ENCODE data around the gene SKAP2.

The SKAP2 gene

GRCh38 chr7:26864309-26865093 is at the start of gene SKAP2:
SKAP2 (minus strand) TSS chr7:26864590; CDS start chr7:26864429, 161 bp downstream.
- H3K27me3 ChIP-seq = no peaks in the 10 kb centered on the region
- H3K4me1 ChIP-seq (ENCODE audit: control insufficient read depth in 1 of 2, insufficient read depth in 1 of 2, low read depth in 1 of 2, low read length in 1 of 2) = peaks cover 41 to 47% of the 10 kb centered on the region in 2 experiments
- peak within 1 kb of the TSS; percentile 100 for H3K27ac ChIP-seq
- TF ChIP-seq CTCF (IDR thresholded peaks at IDR 0.05) = peak; percentile 33
- no peaks in the 10 kb centered on the region for H3K36me3 ChIP-seq
- peak within 1 kb of the TSS; percentile 89 to 91 for H3K4me3 ChIP-seq (ENCODE audit: low read depth in 1 of 2, low read length in 1 of 2)
- H3K9me3 ChIP-seq = no peaks in the 10 kb centered on the region

GRCh38 chr7:26912933-26913536 is 48.6 kb upstream of the SKAP2 start:
- no peak for TF ChIP-seq CTCF (IDR thresholded peaks at IDR 0.05)
- no peaks in the 10 kb centered on the region for H3K9me3 ChIP-seq
- H3K4me3 ChIP-seq (ENCODE audit: low read depth in 1 of 2, low read length in 1 of 2) = peak overlapping the region in 1 of 2 experiments; percentile 45
- H3K36me3 ChIP-seq = no peaks in the 10 kb centered on the region
- H3K27me3 ChIP-seq = no peaks in the 10 kb centered on the region
- peaks cover 52 to 54% of the 10 kb centered on the region in 2 experiments for H3K4me1 ChIP-seq (ENCODE audit: control insufficient read depth in 1 of 2, insufficient read depth in 1 of 2, low read depth in 1 of 2, low read length in 1 of 2)
- H3K27ac ChIP-seq = peak overlapping the region; percentile 99

GRCh38 chr7:26912338-26912737 is 47.9 kb upstream of the SKAP2 start:
- H3K36me3 ChIP-seq = no peaks in the 10 kb centered on the region
- peak overlapping the region; percentile 39 to 49 for H3K4me3 ChIP-seq (ENCODE audit: low read depth in 1 of 2, low read length in 1 of 2)
- TF ChIP-seq CTCF (IDR thresholded peaks at IDR 0.05) = peak; percentile 17
- H3K4me1 ChIP-seq (ENCODE audit: control insufficient read depth in 1 of 2, insufficient read depth in 1 of 2, low read depth in 1 of 2, low read length in 1 of 2) = peaks cover 52 to 54% of the 10 kb centered on the region in 2 experiments
- no peaks in the 10 kb centered on the region for H3K27me3 ChIP-seq
- H3K9me3 ChIP-seq = no peaks in the 10 kb centered on the region
- peak overlapping the region; percentile 99 for H3K27ac ChIP-seq

- TF ChIP-seq CTCF (IDR thresholded peaks at IDR 0.05) = peak; percentile 30
- Histone ChIP-seq H3K27me3 (no peaks in the 10 kb centered on the region), H3K9me3 (no peaks in the 10 kb centered on the region), H3K4me1 (ENCODE audit: control insufficient read depth in 1 of 2, insufficient read depth in 1 of 2, low read depth in 1 of 2, low read length in 1 of 2) (peaks cover 52 to 59% of the 10 kb centered on the region in 2 experiments), H3K4me3 (ENCODE audit: low read depth in 1 of 2, low read length in 1 of 2) (peak overlapping the region in 1 of 2 experiments; percentile 22), H3K27ac (peak overlapping the region; percentile 99), H3K36me3 (no peaks in the 10 kb centered on the region)
These were observed 45.8 kb upstream of the SKAP2 start for GRCh38 chr7:26910221-26910620.

- H3K4me1 ChIP-seq (ENCODE audit: control insufficient read depth in 1 of 2, insufficient read depth in 1 of 2, low read depth in 1 of 2, low read length in 1 of 2) = no peaks in the 10 kb centered on the region
- no peaks in the 10 kb centered on the region for H3K36me3 ChIP-seq
- TF ChIP-seq CTCF (IDR thresholded peaks at IDR 0.05) = no peak
- no peaks in the 10 kb centered on the region for H3K9me3 ChIP-seq
- H3K27me3 ChIP-seq = no peaks in the 10 kb centered on the region
- H3K4me3 ChIP-seq (ENCODE audit: low read depth in 1 of 2, low read length in 1 of 2) = no peak overlapping the region
- H3K27ac ChIP-seq = no peak overlapping the region
These were observed 35.9 kb upstream of the SKAP2 start for GRCh38 chr7:26900251-26900650.
